ENCODE data around the gene PDE6A.
A peak's percentile ranks its signal among the peaks of the same experiment; 100 is the strongest.

Gene PDE6A

GRCh38 chr5:149930749-149931574 lies 13.6 kb downstream of the PDE6A start:
- Histone ChIP-seq H3K4me3 (ENCODE audit: low read depth, low read length) (peak overlapping the region; percentile 45), H3K36me3 (ENCODE audit: control insufficient read depth, insufficient read depth, low read length) (no peaks in the 10 kb centered on the region), H3K79me2 (no peaks in the 10 kb centered on the region), H3K9me3 (ENCODE audit: control insufficient read depth, low read length) (no peaks in the 10 kb centered on the region), H3K4me1 (peaks cover 23% of the 10 kb centered on the region), H3K27me3 (ENCODE audit: control insufficient read depth, insufficient read depth, low read length) (no peaks in the 10 kb centered on the region), H3K27ac (peak overlapping the region; percentile 87), H3K9ac (no peak overlapping the region), H2AFZ (peak overlapping the region; percentile 80), H3K4me2 (ENCODE audit: low read length) (peak overlapping the region; percentile 68)
- TF ChIP-seq CTCF (IDR thresholded peaks at IDR 0.05): no peak

DNA sequence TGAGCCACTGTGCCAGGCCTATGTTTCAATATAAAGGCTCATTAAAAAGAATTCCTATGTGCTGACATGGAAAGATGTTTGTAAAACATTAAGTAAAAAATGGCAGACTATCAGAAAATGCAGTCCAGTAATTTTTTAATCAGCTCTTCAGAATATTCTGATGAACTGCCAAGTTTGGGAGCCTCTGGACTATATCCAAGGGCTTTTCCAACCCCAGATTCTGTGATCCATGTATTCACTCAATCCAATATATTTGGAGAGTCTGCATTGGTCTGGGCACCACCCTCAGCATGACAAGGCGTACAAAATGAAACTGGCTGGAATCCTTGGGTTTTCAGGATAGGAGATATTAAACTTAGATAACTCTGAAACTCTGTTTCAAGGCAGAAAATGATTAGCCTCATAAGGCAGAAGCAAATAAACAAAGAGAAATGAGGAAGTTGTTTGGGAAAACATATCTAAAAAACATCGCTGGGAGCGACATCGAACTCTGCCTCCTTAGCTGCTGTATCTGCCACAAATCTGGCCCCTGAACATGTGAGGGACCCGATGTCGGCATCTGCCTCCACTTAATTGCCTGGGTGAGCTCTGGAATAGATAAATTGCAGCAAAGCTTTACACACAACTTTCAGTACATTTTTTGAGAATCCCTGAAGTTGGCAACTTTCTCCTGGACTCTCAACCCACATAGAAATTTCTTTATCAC lies 14.4 kb downstream of the PDE6A start:
- Histone ChIP-seq H3K36me3 (ENCODE audit: control insufficient read depth, insufficient read depth, low read length) (no peaks in the 10 kb centered on the region), H3K4me1 (peaks cover 17% of the 10 kb centered on the region), H3K9ac (no peak overlapping the region), H3K4me3 (ENCODE audit: low read depth, low read length) (peak overlapping the region; percentile 45), H2AFZ (peak overlapping the region; percentile 80), H3K4me2 (ENCODE audit: low read length) (peak overlapping the region; percentile 68), H3K9me3 (ENCODE audit: control insufficient read depth, low read length) (no peaks in the 10 kb centered on the region), H3K79me2 (no peaks in the 10 kb centered on the region), H3K27me3 (ENCODE audit: control insufficient read depth, insufficient read depth, low read length) (no peaks in the 10 kb centered on the region), H3K27ac (peak overlapping the region; percentile 87)
- TF ChIP-seq CTCF (IDR thresholded peaks at IDR 0.05): no peak

GRCh38 chr5:149924486-149924885 lies 20.1 kb downstream of the PDE6A start:
- Histone ChIP-seq H3K9ac (no peak overlapping the region), H3K4me3 (ENCODE audit: low read depth, low read length) (no peak overlapping the region), H3K27ac (no peak overlapping the region), H3K4me1 (no peaks in the 10 kb centered on the region), H3K36me3 (ENCODE audit: control insufficient read depth, insufficient read depth, low read length) (no peaks in the 10 kb centered on the region), H2AFZ (no peak overlapping the region), H3K79me2 (no peaks in the 10 kb centered on the region), H3K4me2 (ENCODE audit: low read length) (no peak overlapping the region), H3K9me3 (ENCODE audit: control insufficient read depth, low read length) (no peaks in the 10 kb centered on the region), H3K27me3 (ENCODE audit: control insufficient read depth, insufficient read depth, low read length) (no peaks in the 10 kb centered on the region)
- no peak for TF ChIP-seq CTCF (IDR thresholded peaks at IDR 0.05)

GRCh38 chr5:149922950-149923349 lies 21.6 kb downstream of the PDE6A start:
- Histone ChIP-seq H3K4me2 (ENCODE audit: low read length) (no peak overlapping the region), H3K27me3 (ENCODE audit: control insufficient read depth, insufficient read depth, low read length) (no peaks in the 10 kb centered on the region), H3K79me2 (no peaks in the 10 kb centered on the region), H3K4me3 (ENCODE audit: low read depth, low read length) (no peak overlapping the region), H3K36me3 (ENCODE audit: control insufficient read depth, insufficient read depth, low read length) (no peaks in the 10 kb centered on the region), H2AFZ (no peak overlapping the region), H3K9me3 (ENCODE audit: control insufficient read depth, low read length) (no peaks in the 10 kb centered on the region), H3K9ac (no peak overlapping the region), H3K27ac (no peak overlapping the region), H3K4me1 (peaks cover 4% of the 10 kb centered on the region)
- no peak for TF ChIP-seq CTCF (IDR thresholded peaks at IDR 0.05)

Measured in parathyroid adenoma (tissue), 2 donors.